Mononuclear cell (primary cell): ENCODE results near the gene SPATA45. TPM values are rescaled to one million over a fixed set of nuclear protein-coding genes. Genes with fewer than 3 reads are reported as not detected.

Source experiments
- H3K27me3 ChIP-seq: 2 replicates; pipeline ENCODE4 v1.6.0; 2011; ENCODE audit warnings: low read length, control low read depth; ENCODE audit not compliant: insufficient read depth
- H3K4me1 ChIP-seq: 2 replicates; pipeline ENCODE4 v1.5.1; 2011; ENCODE audit warnings: mild to moderate bottlenecking, low read length, control low read depth; ENCODE audit not compliant: insufficient read depth
- H3K4me3 ChIP-seq: 2 replicates; pipeline ENCODE4 v1.5.1; 2011; ENCODE audit warnings: mild to moderate bottlenecking, low read length, moderate library complexity
- H3K9me3 ChIP-seq: 2 replicates; pipeline ENCODE4 v1.5.1; 2011; ENCODE audit warnings: low read depth, mild to moderate bottlenecking, control low read depth, low read length
- total RNA-seq: library from RNA; depleted of rRNA; stranded (reverse); fragments of >200 nt; gene quantifications from one replicate; pipeline ENCODE4 v1.2.3, GENCODE V29; 2012

SPATA45 gene
- total RNA-seq, 1 donor: not detected

- Histone ChIP-seq H3K4me3 (no peak overlapping the region), H3K4me1 (peaks cover 15% of the 10 kb centered on the region), H3K27me3 (no peaks in the 10 kb centered on the region), H3K9me3 (no peaks in the 10 kb centered on the region)
Observed at GRCh38 chr1:212816567-212817278, 30.7 kb downstream of the SPATA45 start.

- H3K27me3 ChIP-seq: no peaks in the 10 kb centered on the region
- peaks cover 9% of the 10 kb centered on the region for H3K4me1 ChIP-seq
- no peak overlapping the region for H3K4me3 ChIP-seq
- no peaks in the 10 kb centered on the region for H3K9me3 ChIP-seq
Observed at GRCh38 chr1:212814537-212815334, 32.7 kb downstream of the SPATA45 start.

GRCh38 chr1:212805767-212806166, 41.7 kb downstream of the SPATA45 start:
- Histone ChIP-seq H3K27me3 (no peaks in the 10 kb centered on the region), H3K4me1 (no peaks in the 10 kb centered on the region), H3K4me3 (no peak overlapping the region), H3K9me3 (no peaks in the 10 kb centered on the region)

GRCh38 chr1:212797681-212798080, 49.8 kb downstream of the SPATA45 start:
- no peak overlapping the region for H3K4me3 ChIP-seq
- H3K27me3 ChIP-seq: no peaks in the 10 kb centered on the region
- H3K4me1 ChIP-seq: peaks cover 39% of the 10 kb centered on the region
- H3K9me3 ChIP-seq: no peaks in the 10 kb centered on the region

GRCh38 chr1:212794561-212795014, 52.9 kb downstream of the SPATA45 start:
- H3K4me1 ChIP-seq: peaks cover 57% of the 10 kb centered on the region
- H3K27me3 ChIP-seq: no peaks in the 10 kb centered on the region
- no peaks in the 10 kb centered on the region for H3K9me3 ChIP-seq
- no peak overlapping the region for H3K4me3 ChIP-seq

GRCh38 chr1:212792396-212792908, 55.0 kb downstream of the SPATA45 start:
- H3K27me3 ChIP-seq: no peaks in the 10 kb centered on the region
- peaks cover 52% of the 10 kb centered on the region for H3K4me1 ChIP-seq
- peak overlapping the region; percentile 91 for H3K4me3 ChIP-seq
- no peaks in the 10 kb centered on the region for H3K9me3 ChIP-seq

- peaks cover 51% of the 10 kb centered on the region for H3K4me1 ChIP-seq
Observed at GRCh38 chr1:212791676-212792395, 55.6 kb downstream of the SPATA45 start, which contains the start of the genes NSL1 and TATDN3. Gene NSL1 (minus strand): TSS chr1:212791777. CDS start chr1:212791763, 14 bp downstream. Gene TATDN3 (plus strand): TSS chr1:212791894. CDS start chr1:212791922, 28 bp downstream.

GRCh38 chr1:212791261-212791675, 56.2 kb downstream of the SPATA45 start:
- H3K9me3 ChIP-seq: no peaks in the 10 kb centered on the region

More at GRCh38 chr1:212791676-212792395, 55.6 kb downstream of the SPATA45 start, which contains the start of the genes NSL1 and TATDN3:
- no peaks in the 10 kb centered on the region for H3K9me3 ChIP-seq
- peak within 1 kb of the TSS; percentile 91 for H3K4me3 ChIP-seq
- H3K27me3 ChIP-seq: no peaks in the 10 kb centered on the region

GRCh38 chr1:212785871-212786270, 61.6 kb downstream of the SPATA45 start:
- Histone ChIP-seq H3K27me3 (no peaks in the 10 kb centered on the region), H3K4me3 (no peak overlapping the region), H3K4me1 (peaks cover 29% of the 10 kb centered on the region), H3K9me3 (no peaks in the 10 kb centered on the region)

More at GRCh38 chr1:212791261-212791675, 56.2 kb downstream of the SPATA45 start:
- Histone ChIP-seq H3K27me3 (no peaks in the 10 kb centered on the region), H3K4me3 (peak overlapping the region; percentile 91), H3K4me1 (peaks cover 47% of the 10 kb centered on the region)

GRCh38 chr1:212783976-212784375, 63.5 kb downstream of the SPATA45 start:
- no peaks in the 10 kb centered on the region for H3K27me3 ChIP-seq
- peaks cover 13% of the 10 kb centered on the region for H3K4me1 ChIP-seq
- H3K4me3 ChIP-seq: no peak overlapping the region
- no peaks in the 10 kb centered on the region for H3K9me3 ChIP-seq

GRCh38 chr1:212782422-212783154, 64.9 kb downstream of the SPATA45 start:
- Histone ChIP-seq H3K4me3 (no peak overlapping the region), H3K9me3 (no peaks in the 10 kb centered on the region), H3K27me3 (no peaks in the 10 kb centered on the region), H3K4me1 (peaks cover 10% of the 10 kb centered on the region)

GRCh38 chr1:212781225-212781624, 66.2 kb downstream of the SPATA45 start:
- H3K9me3 ChIP-seq: no peaks in the 10 kb centered on the region
- H3K4me1 ChIP-seq: peaks cover 15% of the 10 kb centered on the region
- no peaks in the 10 kb centered on the region for H3K27me3 ChIP-seq
- no peak overlapping the region for H3K4me3 ChIP-seq

GRCh38 chr1:212780759-212781158, 66.7 kb downstream of the SPATA45 start:
- Histone ChIP-seq H3K4me1 (peaks cover 15% of the 10 kb centered on the region), H3K4me3 (no peak overlapping the region), H3K27me3 (no peaks in the 10 kb centered on the region), H3K9me3 (no peaks in the 10 kb centered on the region)
